Stomach smooth muscle (tissue), 2 donors: ENCODE measurements around the gene BPTF.
"Not testable (repeated sequence)": the region's sequence is repeated elsewhere in the genome, so short reads cannot be mapped to it uniquely, and the experiment has no call there.

Experiments used
- H3K27ac ChIP-seq: one replicate; pipeline ENCODE4 v1.7.0; 2013; ENCODE audit warnings: mild to moderate bottlenecking, low read length, inconsistent platforms
- H3K27me3 ChIP-seq, 2 donors: one replicate each; pipeline ENCODE4 v1.7.0; 2013; ENCODE audit warnings: low read length in 2 of 2; ENCODE audit not compliant: insufficient read depth in 2 of 2, control insufficient read depth in 1 of 2
- H3K36me3 ChIP-seq, 2 donors: one replicate each; pipeline ENCODE4 v1.7.0; 2013; ENCODE audit warnings: low read length in 2 of 2; ENCODE audit not compliant: control insufficient read depth in 2 of 2, insufficient read depth in 2 of 2
- H3K4me1 ChIP-seq: one replicate; pipeline ENCODE4 v1.7.0; 2013; ENCODE audit warnings: low read length; ENCODE audit not compliant: control insufficient read depth, insufficient read depth
- H3K4me3 ChIP-seq, 2 donors: one replicate each; pipeline ENCODE4 v1.7.0; 2013; ENCODE audit warnings: low read length in 2 of 2
- H3K9ac ChIP-seq, 2 donors: one replicate each; pipeline ENCODE4 v1.7.0; 2013; ENCODE audit warnings: low read length in 2 of 2, mild to moderate bottlenecking in 1 of 2
- H3K9me3 ChIP-seq, 2 donors: one replicate each; pipeline ENCODE4 v1.7.0; 2013; ENCODE audit warnings: low read length in 2 of 2; ENCODE audit not compliant: control insufficient read depth in 2 of 2
- donor health status: healthy.
- donor health status: Pancreatic carcinoma.

Gene BPTF, protein sequence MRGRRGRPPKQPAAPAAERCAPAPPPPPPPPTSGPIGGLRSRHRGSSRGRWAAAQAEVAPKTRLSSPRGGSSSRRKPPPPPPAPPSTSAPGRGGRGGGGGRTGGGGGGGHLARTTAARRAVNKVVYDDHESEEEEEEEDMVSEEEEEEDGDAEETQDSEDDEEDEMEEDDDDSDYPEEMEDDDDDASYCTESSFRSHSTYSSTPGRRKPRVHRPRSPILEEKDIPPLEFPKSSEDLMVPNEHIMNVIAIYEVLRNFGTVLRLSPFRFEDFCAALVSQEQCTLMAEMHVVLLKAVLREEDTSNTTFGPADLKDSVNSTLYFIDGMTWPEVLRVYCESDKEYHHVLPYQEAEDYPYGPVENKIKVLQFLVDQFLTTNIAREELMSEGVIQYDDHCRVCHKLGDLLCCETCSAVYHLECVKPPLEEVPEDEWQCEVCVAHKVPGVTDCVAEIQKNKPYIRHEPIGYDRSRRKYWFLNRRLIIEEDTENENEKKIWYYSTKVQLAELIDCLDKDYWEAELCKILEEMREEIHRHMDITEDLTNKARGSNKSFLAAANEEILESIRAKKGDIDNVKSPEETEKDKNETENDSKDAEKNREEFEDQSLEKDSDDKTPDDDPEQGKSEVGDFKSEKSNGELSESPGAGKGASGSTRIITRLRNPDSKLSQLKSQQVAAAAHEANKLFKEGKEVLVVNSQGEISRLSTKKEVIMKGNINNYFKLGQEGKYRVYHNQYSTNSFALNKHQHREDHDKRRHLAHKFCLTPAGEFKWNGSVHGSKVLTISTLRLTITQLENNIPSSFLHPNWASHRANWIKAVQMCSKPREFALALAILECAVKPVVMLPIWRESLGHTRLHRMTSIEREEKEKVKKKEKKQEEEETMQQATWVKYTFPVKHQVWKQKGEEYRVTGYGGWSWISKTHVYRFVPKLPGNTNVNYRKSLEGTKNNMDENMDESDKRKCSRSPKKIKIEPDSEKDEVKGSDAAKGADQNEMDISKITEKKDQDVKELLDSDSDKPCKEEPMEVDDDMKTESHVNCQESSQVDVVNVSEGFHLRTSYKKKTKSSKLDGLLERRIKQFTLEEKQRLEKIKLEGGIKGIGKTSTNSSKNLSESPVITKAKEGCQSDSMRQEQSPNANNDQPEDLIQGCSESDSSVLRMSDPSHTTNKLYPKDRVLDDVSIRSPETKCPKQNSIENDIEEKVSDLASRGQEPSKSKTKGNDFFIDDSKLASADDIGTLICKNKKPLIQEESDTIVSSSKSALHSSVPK (N-terminal part only)

DNA sequence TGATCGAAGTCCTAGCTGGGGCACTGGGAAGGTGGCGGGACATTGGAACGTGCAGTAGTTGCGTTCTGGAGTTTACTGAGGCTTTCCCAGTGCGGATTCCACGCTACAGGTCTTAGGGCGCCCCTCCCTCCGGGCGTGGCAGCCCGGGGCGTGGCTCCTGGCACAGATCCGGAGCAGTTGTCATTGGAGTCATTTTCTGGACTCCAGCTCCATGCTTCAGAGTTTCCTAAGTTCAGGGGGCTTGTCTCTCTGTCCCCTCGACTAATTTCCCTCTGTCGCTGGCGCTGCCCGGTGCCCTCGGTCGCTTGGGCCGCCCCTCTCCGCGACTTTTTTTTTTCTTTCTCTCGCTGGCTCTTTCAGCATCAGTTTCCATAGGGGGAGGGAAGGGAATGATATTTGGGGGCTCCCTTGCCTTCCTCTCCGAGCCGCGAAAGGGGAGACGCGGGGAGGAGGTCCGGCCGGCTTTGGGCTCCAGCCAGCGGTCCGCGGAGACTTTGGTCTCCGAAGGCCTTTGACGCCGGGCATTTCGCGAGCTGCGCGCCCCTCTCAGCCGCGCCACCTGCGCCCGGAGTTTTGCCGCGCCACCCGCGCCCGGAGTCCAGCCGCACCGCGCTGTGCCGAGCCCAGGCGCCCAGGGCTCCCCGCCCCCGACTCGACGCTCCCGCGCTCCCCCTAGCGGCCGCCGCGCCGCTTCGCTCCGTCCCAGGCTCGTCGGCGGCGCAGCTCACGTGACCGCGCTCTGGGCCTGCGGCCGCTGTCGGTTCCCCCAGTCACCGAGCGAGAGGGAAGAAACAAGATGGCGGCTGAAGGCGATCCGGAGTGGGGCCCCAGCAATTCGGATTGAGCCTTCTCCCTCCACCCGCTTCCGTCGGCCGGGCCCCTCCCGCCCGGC lies at the start of gene BPTF:
Gene BPTF, plus strand, starts transcription at position 769 of the 892 bp plus-strand sequence. CDS start 222 bp downstream, outside the sequence.
- H3K36me3 ChIP-seq: no peaks in the 10 kb centered on the region
- peak within 1 kb of the TSS; percentile 73 to 79 for H3K9ac ChIP-seq
- no peaks in the 10 kb centered on the region for H3K9me3 ChIP-seq
- H3K4me3 ChIP-seq: peak within 1 kb of the TSS; percentile 89 to 93
- no peak within 1 kb of the TSS for H3K27ac ChIP-seq
- H3K27me3 ChIP-seq: no peaks in the 10 kb centered on the region
- H3K4me1 ChIP-seq: peaks cover 9% of the 10 kb centered on the region

DNA sequence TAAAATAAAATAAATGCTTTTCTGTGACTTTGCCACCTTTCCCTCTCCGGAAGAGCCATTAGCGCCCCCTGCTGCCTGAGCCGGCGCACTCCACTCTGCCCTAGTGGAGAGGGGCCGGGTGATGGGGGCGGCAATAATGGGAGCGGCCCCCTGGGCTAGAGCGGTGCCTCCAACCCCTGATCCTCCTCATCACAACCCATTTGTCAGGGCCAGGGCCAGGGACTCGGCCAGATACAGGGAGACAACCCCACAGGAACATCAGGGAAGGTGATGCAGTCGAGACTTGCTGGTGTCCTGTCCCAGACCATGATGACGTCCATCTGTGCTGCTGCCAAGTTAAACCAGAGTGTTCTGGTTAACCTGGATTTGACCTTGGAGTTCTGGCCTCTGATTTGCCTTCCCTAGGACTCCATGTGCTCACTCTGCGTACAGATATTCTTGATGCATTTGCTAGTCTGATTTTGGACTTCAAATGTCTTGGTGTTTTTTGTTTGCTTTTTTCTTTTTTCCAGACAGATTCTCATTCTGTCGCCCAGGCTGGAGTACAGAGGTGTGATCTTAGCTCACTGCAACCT lies 46.1 kb upstream of the BPTF start:
- no peaks in the 10 kb centered on the region for H3K4me1 ChIP-seq
- no peaks in the 10 kb centered on the region for H3K36me3 ChIP-seq
- H3K9ac ChIP-seq: no peak overlapping the region
- no peaks in the 10 kb centered on the region for H3K27me3 ChIP-seq
- H3K9me3 ChIP-seq: no peaks in the 10 kb centered on the region
- H3K4me3 ChIP-seq: no peak overlapping the region
- no peak overlapping the region for H3K27ac ChIP-seq

- Histone ChIP-seq H3K9me3 (no peaks in the 10 kb centered on the region), H3K4me3 (no peak overlapping the region), H3K27ac (no peak overlapping the region), H3K9ac (no peak overlapping the region), H3K36me3 (no peaks in the 10 kb centered on the region), H3K4me1 (no peaks in the 10 kb centered on the region), H3K27me3 (no peaks in the 10 kb centered on the region)
Measured at GRCh38 chr17:67784364-67785121, 40.8 kb upstream of the BPTF start.

GRCh38 chr17:67785122-67785477 lies 40.2 kb upstream of the BPTF start:
- Histone ChIP-seq H3K27me3 (no peaks in the 10 kb centered on the region), H3K9ac (no peak overlapping the region), H3K4me3 (no peak overlapping the region), H3K9me3 (no peaks in the 10 kb centered on the region), H3K4me1 (no peaks in the 10 kb centered on the region), H3K36me3 (no peaks in the 10 kb centered on the region), H3K27ac (no peak overlapping the region)

DNA sequence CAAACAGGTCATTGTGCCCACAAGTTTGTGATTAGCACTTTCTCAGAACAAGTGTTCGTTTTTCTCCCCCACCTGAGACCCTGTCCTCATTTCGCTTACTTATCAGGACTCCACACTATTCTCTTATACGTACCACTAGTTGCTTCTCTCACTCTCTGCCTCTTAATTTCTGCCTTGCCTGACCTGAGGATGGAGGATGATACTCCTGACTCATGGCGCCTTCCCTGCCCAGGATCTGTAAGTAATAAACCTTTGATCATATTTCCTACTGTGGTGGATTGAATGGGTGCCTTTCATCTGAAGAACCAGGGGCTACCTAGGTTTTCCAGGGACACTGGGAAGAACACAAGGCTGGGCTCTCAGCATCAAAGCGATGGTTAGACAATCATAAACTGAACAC lies 39.8 kb upstream of the BPTF start:
- H3K4me1 ChIP-seq: no peaks in the 10 kb centered on the region
- H3K27ac ChIP-seq: no peak overlapping the region

GRCh38 chr17:67800495-67800928 lies 24.8 kb upstream of the BPTF start:
- no peaks in the 10 kb centered on the region for H3K9me3 ChIP-seq
- no peak overlapping the region for H3K4me3 ChIP-seq
- no peaks in the 10 kb centered on the region for H3K36me3 ChIP-seq
- no peaks in the 10 kb centered on the region for H3K27me3 ChIP-seq
- no peak overlapping the region for H3K9ac ChIP-seq
- H3K4me1 ChIP-seq: no peaks in the 10 kb centered on the region
- H3K27ac ChIP-seq: no peak overlapping the region

More for the DNA sequence above, 39.8 kb upstream of the BPTF start:
- no peaks in the 10 kb centered on the region for H3K9me3 ChIP-seq
- no peaks in the 10 kb centered on the region for H3K27me3 ChIP-seq
- H3K36me3 ChIP-seq: no peaks in the 10 kb centered on the region
- no peak overlapping the region for H3K9ac ChIP-seq
- H3K4me3 ChIP-seq: no peak overlapping the region

- H3K27ac ChIP-seq: no peak overlapping the region
Measured at GRCh38 chr17:67801626-67802175, 23.6 kb upstream of the BPTF start.

DNA sequence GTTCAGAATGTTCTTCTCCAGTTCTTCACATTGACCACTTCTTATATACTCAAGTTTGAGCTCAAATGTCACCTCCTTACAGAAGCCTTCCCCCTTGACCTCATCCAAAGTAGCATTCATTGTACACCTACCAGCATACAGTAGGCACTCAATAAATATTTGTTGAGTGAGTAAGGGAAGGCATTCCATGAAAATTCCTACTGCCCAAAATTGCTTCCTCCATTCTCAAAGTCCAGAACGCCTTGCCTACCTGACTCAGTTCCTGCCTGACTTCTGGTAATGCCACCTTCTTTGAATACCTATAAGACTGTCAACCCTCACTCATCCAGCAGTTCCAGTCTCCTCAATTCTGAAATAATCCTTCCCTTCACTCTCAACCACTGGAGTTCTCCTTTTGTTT lies 14.8 kb upstream of the BPTF start:
- H3K4me3 ChIP-seq: no peak overlapping the region
- no peaks in the 10 kb centered on the region for H3K9me3 ChIP-seq
- H3K27me3 ChIP-seq: no peaks in the 10 kb centered on the region
- no peaks in the 10 kb centered on the region for H3K4me1 ChIP-seq
- no peaks in the 10 kb centered on the region for H3K36me3 ChIP-seq
- no peak overlapping the region for H3K9ac ChIP-seq
- H3K27ac ChIP-seq: no peak overlapping the region

More at GRCh38 chr17:67801626-67802175, 23.6 kb upstream of the BPTF start:
- no peaks in the 10 kb centered on the region for H3K36me3 ChIP-seq
- H3K4me3 ChIP-seq: no peak overlapping the region
- no peaks in the 10 kb centered on the region for H3K4me1 ChIP-seq
- H3K9ac ChIP-seq: no peak overlapping the region
- no peaks in the 10 kb centered on the region for H3K9me3 ChIP-seq
- H3K27me3 ChIP-seq: no peaks in the 10 kb centered on the region

DNA sequence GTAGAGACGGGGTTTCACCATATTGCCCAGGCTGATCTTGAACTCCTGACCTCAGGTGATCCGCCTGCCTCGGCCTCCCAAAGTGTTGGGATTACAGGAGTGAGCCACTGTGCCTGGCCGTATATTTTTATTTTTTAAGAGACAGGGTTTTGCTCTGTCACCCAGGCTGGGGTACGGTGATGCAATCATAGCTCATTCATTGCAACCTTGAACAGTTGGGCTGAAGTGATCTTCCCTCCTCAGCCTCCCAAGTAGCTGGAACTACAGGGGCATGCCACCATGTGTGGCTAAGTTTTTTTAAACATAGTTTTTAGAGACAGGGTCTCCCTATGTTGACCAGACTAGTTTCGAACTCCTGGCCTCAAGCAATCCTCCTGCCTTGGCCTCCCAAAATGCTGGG lies 12.9 kb upstream of the BPTF start:
- H3K27ac ChIP-seq, H3K4me3 ChIP-seq, H3K36me3 ChIP-seq, H3K9me3 ChIP-seq, H3K9ac ChIP-seq, H3K27me3 ChIP-seq, H3K4me1 ChIP-seq: not testable (repeated sequence)
